ENCODE results near the gene TP53BP2.

GRCh38 chr1:223824287-223824686 is 21.5 kb downstream of the TP53BP2 start:
- TF ChIP-seq CTCF (IDR thresholded peaks at IDR 0.05) (no peak), POLR2A (IDR thresholded peaks at IDR 0.05) (no peak)
